Stimulated activated CD8-positive, alpha-beta memory T cell treated with anti-CD3 and anti-CD28 coated beads, Interleukin-4, amount 100 ng/mL, for 1 hour (primary cell): ENCODE data around the gene CD244.
A peak's percentile ranks its signal among the peaks of the same experiment; 100 is the strongest.

Source experiments
- DNase-seq, 2 donors: peaks; one replicate each; pipeline ENCODE4 v3.0.0-alpha.2; 2020; ENCODE audit warnings: low read depth in 2 of 2, low spot score in 1 of 2

Gene CD244

GRCh38 chr1:160850993-160851392 lies 11.7 kb downstream of the CD244 start:
- DNase-seq, result no peak

- no peak for DNase-seq
Observed at GRCh38 chr1:160850541-160850940, 12.1 kb downstream of the CD244 start.

- DNase-seq, result no peak
Observed at GRCh38 chr1:160846281-160846680, 16.4 kb downstream of the CD244 start.

DNA sequence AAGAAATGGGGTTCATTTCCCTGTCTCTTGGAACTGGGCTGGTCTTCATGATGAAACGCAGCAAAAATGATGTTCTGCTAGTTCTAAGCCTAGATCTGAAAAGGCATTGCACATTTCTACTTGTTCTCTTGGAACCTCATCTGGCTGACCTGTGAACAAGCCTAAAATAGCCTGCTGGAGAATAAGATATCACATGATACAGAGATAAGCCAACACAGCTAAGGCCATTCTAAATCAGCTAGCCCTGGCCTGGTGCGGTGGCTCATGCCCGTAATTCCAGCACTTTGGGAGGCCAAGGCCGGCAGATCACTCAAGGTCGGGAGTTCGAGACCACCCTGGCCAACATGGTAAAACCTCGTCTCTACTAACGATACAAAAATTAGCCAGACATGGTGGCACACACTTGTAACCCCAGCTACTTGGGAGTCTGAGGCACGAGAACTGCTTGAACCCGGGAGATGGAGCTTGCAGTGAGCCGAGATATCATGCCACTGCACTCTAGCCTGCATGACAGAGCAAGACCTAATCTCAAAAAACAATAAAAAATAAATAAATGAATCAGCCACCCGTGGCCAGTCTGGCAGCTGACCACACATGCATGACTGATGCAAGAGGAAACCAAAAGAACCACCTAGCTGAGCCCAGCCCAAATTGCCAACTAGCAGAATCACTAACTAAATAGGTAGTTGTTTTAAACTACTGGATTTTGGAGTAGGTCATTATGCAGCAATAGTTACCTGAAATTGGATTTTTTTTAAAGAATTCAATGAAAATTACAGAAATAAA lies 18.0 kb downstream of the CD244 start:
- DNase-seq, result no peak

- DNase-seq, result no peak
Observed at GRCh38 chr1:160841079-160841478, 21.6 kb downstream of the CD244 start.

- no peak for DNase-seq
Observed at GRCh38 chr1:160839746-160840145, 22.9 kb downstream of the CD244 start.

DNA sequence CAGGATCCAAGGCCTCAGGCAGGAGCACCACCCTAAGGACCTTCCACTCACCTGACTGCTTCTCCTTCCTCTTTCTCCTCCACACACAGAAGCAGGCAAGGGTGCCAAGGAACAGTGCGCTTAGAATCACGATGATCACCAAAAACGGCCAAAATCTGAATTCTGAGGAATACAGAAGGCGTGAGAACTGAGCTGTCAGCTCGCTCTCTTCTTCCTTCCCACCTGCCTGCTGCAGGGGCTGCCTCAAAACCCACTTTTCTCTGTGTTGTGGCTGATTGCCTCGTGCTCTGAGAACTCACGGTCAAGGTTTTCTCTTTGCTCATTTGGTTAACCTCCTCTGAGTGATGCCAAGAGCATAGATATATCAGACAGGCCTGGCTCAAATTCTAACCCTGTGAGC lies 23.8 kb downstream of the CD244 start:
- DNase-seq, result no peak

DNA sequence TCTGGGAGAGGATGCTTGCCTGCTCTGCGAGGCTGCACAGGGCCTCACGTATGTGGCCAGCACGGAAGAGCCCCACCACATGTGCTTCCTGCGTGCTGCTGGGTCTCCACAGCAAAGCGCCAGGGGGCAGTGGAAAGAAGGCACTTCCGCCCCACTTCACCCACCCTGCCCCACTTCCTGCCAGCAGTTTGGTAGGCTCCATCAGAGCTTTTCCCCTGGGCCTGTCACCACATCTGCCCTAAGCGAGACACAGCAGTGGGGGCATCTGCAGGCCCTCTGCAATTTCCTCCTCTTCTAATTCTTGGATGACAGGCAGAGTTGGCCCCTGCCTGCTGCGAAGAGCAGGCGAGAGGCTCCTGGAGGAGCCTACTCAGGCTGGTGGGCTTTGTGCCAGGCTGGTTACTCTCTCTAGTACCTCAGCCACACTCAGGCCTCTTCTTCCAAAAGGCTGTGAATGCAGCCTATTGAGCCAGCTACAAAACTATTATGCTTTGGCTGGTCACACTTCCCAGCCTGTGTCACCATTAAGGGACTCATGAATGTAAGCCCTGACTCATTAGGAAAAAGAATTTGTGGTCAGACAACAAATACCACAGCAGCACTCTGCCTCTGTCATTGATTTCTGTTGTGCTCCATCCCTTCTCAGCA lies 25.0 kb downstream of the CD244 start:
- DNase-seq, result peak; percentile 69 to 70

- DNase-seq, result no peak
Observed at GRCh38 chr1:160836981-160837557, 25.6 kb downstream of the CD244 start.

- no peak for DNase-seq
Observed at GRCh38 chr1:160836561-160836960, 26.1 kb downstream of the CD244 start.

DNA sequence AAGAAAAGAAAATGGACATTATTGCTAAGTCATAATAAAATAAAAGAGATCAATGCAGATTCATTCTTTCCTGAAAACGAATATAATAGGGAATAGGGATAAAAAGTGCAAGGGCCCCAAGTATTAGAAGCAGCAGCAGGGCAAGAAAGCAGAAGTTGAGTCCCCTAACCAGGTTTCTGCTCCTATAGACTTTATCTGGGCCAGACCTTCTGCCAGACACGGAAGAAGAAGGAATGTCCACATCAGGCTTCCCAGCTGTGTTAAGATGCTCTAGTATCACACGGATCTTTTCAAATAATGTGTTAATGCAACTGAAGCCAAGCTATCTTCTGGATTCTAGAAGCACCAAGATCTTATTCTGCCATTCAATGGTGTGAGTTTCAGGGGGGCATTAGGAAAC lies 26.9 kb downstream of the CD244 start:
- no peak for DNase-seq

GRCh38 chr1:160834945-160835565 lies 27.6 kb downstream of the CD244 start:
- no peak for DNase-seq

DNA sequence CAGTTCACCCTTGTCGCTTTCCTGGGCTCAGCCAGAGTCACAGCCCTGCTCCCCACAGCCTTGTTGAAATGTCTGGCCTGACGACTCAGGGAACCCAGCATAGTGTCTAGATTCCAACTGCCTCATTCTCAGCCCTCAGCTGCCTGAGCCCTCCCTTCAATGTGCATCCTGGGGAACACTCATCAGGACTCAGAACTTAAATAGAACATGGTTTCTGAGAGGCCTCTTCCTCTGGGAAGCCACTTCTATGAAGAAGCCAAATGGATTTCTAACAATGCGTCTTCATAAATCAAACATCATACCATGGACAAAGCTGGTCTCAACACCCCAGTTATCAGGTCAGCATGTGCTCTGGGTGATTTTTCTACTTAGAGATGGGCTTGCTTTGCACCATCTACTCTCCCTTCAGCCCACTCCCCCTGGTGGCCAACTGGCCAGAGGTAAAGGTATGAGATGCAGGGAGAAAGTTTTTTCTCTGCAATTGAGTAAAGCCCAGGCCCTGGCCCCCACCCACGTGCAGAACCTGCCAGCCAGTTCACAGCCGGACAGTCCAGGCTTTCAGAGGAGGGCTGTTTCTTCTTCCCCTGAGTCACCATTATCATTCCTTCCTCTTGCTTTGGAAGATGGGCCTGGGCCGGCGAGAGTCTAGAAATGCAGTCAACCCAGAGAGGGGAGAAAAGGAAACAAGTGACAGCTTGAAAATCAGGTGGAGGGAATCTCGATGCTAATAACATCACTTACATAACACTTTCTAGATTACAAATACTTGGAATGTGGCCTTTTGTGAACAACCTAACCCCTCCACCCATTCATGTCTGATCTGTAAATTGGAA lies 32.1 kb downstream of the CD244 start:
- peak; percentile 38 to 57 for DNase-seq

GRCh38 chr1:160829766-160830165 lies 32.9 kb downstream of the CD244 start:
- DNase-seq, result no peak

GRCh38 chr1:160827418-160827817 lies 35.3 kb downstream of the CD244 start:
- no peak for DNase-seq

GRCh38 chr1:160826546-160826945 lies 36.1 kb downstream of the CD244 start:
- DNase-seq, result no peak

GRCh38 chr1:160823296-160823695 lies 39.4 kb downstream of the CD244 start:
- DNase-seq, result no peak

DNA sequence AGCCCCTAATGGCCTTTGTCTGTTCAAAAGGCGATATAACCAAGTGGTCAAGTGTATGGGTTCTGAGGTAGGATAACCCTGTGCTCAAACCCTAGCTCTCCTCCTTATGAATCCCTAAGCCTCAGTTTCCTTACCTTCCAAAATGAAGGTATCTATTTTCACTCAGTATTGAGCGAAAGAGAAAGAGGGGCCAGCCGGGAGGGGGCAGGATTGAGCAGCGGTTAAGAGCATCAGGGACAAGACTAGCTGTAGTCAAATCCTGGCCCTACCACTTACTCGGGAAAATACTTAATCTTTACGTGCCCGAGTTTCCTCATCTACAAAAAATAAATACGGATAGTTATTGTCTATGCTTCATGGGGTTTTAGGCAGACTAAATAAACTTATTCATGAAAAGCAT lies 41.1 kb downstream of the CD244 start:
- no peak for DNase-seq

DNA sequence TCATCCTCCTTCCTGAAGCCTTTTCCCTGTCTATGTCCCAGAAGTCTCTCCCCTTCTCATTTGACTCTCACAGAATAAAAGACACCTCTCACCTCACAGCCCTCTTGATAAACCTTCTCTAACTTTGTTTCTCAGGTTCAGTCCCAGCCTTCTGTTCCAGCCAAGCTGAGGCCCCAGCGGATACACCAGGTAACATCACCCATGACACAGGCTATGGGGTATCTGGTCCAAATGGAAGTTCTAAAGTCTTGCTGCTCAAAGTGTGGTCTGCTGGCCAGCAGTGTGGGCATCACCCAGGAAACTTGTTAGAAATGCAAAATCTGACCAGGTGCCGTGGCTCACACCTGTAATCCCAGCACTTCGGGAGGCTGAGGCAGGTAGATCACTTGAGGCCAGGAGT lies 43.5 kb downstream of the CD244 start:
- DNase-seq, result no peak

- no peak for DNase-seq
Observed at GRCh38 chr1:160818207-160818937, 44.3 kb downstream of the CD244 start.
